PC-3 (cell line): ENCODE data around the gene INPP5F.

Source experiments
- EZH2 ChIP-seq: fragments of 300-600 bp; sonication (generic); IDR thresholded peaks from one replicate; pipeline ENCODE4 v1.6.1; 2017; ENCODE audit warnings: antibody characterized with exemption, mild to moderate bottlenecking, low read length; ENCODE audit not compliant: unreplicated experiment
- EZH2phosphoT487 ChIP-seq: fragments of 300-600 bp; sonication (generic); IDR thresholded peaks from 2 replicates; pipeline ENCODE4 v1.6.1; 2018; ENCODE audit warnings: mild to moderate bottlenecking, antibody characterized with exemption, low read length, borderline replicate concordance
- TF ChIP-seq, protein P1 (sequence below): fragments of 300-600 bp; sonication (generic); conservative IDR thresholded peaks from 2 replicates; pipeline ENCODE4 v1.5.1; 2017; ENCODE audit warnings: antibody characterized with exemption, low read depth, mild to moderate bottlenecking, low read length

DNA sequence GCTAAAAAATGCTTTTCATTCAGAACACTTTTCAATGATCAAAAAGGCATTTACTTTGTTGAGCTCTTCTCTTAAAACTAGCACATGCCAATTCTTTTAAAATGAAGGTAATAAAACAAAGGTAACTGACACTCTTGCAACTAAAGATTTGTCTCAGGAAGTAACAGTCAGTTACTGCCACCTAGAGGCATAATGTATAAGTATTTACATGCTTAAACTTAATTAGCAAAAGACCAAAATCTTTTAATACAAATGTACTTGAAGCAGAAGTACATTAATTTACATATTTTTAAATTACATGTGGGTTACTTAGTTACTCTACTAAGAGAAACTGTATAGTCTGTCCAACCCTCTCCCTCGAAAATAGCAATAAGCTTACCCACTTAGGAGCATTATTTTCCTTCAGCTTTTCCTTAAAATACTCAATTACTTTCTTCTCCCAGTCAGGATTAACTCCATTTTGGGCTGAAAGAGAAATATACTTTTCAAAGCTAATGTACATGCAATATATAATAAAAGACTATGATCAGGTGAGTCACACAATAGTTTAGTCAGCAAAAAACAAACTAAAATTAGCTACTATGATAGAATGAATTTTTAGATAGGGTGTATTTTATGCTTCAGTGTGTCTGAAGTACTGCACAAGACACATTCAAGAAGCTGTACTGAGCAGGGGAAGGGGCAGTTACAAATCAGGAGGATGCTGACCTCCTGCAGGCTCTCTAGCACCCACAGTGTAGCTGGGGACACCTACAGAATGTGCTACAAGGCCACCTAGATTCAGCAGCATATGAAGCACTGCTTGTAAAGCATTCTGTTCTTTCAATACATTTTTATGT is 133.8 kb downstream of the INPP5F start:
- TF ChIP-seq, protein P1, sequence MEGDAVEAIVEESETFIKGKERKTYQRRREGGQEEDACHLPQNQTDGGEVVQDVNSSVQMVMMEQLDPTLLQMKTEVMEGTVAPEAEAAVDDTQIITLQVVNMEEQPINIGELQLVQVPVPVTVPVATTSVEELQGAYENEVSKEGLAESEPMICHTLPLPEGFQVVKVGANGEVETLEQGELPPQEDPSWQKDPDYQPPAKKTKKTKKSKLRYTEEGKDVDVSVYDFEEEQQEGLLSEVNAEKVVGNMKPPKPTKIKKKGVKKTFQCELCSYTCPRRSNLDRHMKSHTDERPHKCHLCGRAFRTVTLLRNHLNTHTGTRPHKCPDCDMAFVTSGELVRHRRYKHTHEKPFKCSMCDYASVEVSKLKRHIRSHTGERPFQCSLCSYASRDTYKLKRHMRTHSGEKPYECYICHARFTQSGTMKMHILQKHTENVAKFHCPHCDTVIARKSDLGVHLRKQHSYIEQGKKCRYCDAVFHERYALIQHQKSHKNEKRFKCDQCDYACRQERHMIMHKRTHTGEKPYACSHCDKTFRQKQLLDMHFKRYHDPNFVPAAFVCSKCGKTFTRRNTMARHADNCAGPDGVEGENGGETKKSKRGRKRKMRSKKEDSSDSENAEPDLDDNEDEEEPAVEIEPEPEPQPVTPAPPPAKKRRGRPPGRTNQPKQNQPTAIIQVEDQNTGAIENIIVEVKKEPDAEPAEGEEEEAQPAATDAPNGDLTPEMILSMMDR: peak; percentile 72
- TF ChIP-seq EZH2: no peak
- TF ChIP-seq EZH2phosphoT487: no peak
